Stimulated activated CD8-positive, alpha-beta memory T cell treated with anti-CD3 and anti-CD28 coated beads, Interleukin-12 subunit alpha, Interleukin-12 subunit beta, amount 100 ng/mL, for 24 hours (primary cell): ENCODE measurements around the gene RANGAP1.

Experiments used
- DNase-seq: peaks from one replicate; pipeline ENCODE4 v3.0.0-alpha.2; 2020; ENCODE audit errors: extremely low read depth

Gene RANGAP1

DNA sequence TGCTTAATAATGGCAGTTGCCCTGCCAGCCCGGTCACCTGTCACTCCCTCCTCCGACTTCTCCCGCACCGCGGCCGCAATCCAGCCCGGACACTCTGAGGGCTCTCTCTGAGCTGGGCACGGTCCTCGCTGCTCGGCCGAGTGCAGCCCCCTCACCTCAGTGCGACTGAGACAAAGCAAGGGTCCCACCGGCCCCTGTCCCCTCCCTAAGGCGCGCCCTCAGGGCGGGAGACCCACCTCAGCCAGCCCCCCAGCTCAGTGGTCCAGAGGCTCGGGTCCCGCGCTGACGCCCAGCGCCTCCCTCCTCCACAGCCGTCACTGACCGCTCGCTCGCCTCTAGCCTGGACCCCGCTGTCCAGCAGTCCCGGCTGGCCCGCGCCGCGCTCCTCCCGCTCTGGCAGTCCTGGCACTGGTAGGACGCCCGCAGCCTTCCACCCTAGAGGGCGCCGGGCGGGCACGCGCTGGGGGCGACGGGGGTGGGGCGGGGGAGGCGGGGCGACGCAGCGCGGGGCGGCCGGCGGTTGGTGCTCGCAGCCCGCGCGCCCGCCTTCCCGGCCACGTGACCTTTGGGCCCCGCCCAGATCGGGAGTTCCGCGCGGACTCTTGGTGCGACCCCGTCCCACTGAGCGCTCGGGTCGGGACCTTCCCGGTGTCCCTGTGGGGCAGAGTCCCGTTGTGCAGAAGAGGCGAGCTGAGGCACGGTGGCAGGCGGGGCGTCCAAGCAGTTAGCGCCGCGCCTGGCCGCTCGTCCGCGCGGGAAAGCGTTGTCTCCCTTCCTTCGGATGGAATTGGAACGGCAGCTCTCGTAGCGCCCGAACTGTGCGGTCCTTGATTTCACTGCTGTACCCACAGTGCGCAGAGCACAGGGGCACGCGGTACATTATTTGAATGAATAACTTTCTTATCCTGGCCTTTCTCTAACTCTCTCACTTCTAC lies 88.7 kb downstream of the RANGAP1 start:
- peak; percentile 49 for DNase-seq
